Measurements from ENCODE around the gene PARK7.
A peak's percentile ranks its signal among the peaks of the same experiment; 100 is the strongest.
"Not testable (repeated sequence)": the region's sequence is repeated elsewhere in the genome, so short reads cannot be mapped to it uniquely, and the experiment has no call there.

The PARK7 gene

GRCh38 chr1:7919880-7920279, 41.6 kb upstream of the PARK7 start:
- no peak overlapping the region for H3K4me3 ChIP-seq (ENCODE audit: low read depth, low read length)
- no peak for DNase-seq (ENCODE audit: low read depth, low spot score)
- in situ Hi-C loops (cut with HindIII; ENCODE audit: low sequenced_read_pairs) = no loop called here
- TF ChIP-seq CTCF (IDR thresholded peaks at IDR 0.05; ENCODE audit: low read depth, low read length) = no peak

GRCh38 chr1:7921796-7922195, 39.7 kb upstream of the PARK7 start:
- no peak for TF ChIP-seq CTCF (IDR thresholded peaks at IDR 0.05; ENCODE audit: low read depth, low read length)
- in situ Hi-C loops (cut with HindIII; ENCODE audit: low sequenced_read_pairs) = no loop called here
- no peak overlapping the region for H3K4me3 ChIP-seq (ENCODE audit: low read depth, low read length)
- DNase-seq (ENCODE audit: low read depth, low spot score) = peak; percentile 3

GRCh38 chr1:7922301-7922700, 39.2 kb upstream of the PARK7 start:
- in situ Hi-C loops (cut with HindIII; ENCODE audit: low sequenced_read_pairs) = no loop called here
- TF ChIP-seq CTCF (IDR thresholded peaks at IDR 0.05; ENCODE audit: low read depth, low read length) = no peak
- peak; percentile 47 for DNase-seq (ENCODE audit: low read depth, low spot score)
- no peak overlapping the region for H3K4me3 ChIP-seq (ENCODE audit: low read depth, low read length)

GRCh38 chr1:7927061-7927460, 34.5 kb upstream of the PARK7 start:
- H3K4me3 ChIP-seq (ENCODE audit: low read depth, low read length); DNase-seq (ENCODE audit: low read depth, low spot score); in situ Hi-C loops (cut with HindIII; ENCODE audit: low sequenced_read_pairs): not testable (repeated sequence)

GRCh38 chr1:7928247-7928646, 33.3 kb upstream of the PARK7 start:
- in situ Hi-C loops (cut with HindIII; ENCODE audit: low sequenced_read_pairs) = no loop called here
- TF ChIP-seq CTCF (IDR thresholded peaks at IDR 0.05; ENCODE audit: low read depth, low read length) = no peak
- no peak for DNase-seq (ENCODE audit: low read depth, low spot score)
- no peak overlapping the region for H3K4me3 ChIP-seq (ENCODE audit: low read depth, low read length)

- H3K4me3 ChIP-seq (ENCODE audit: low read depth, low read length) = no peak overlapping the region
- in situ Hi-C loops (cut with HindIII; ENCODE audit: low sequenced_read_pairs) = no loop called here
- no peak for TF ChIP-seq CTCF (IDR thresholded peaks at IDR 0.05; ENCODE audit: low read depth, low read length)
- no peak for DNase-seq (ENCODE audit: low read depth, low spot score)
Measured at GRCh38 chr1:7929637-7930036, 31.9 kb upstream of the PARK7 start.

- in situ Hi-C loops (cut with HindIII; ENCODE audit: low sequenced_read_pairs) = no loop called here
- H3K4me3 ChIP-seq (ENCODE audit: low read depth, low read length) = no peak overlapping the region
- DNase-seq (ENCODE audit: low read depth, low spot score) = no peak
- no peak for TF ChIP-seq CTCF (IDR thresholded peaks at IDR 0.05; ENCODE audit: low read depth, low read length)
Measured at GRCh38 chr1:7930645-7931445, 30.7 kb upstream of the PARK7 start.
